Ascending aorta (tissue), 2 donors: ENCODE results near the gene PBX4. TPM values are rescaled to one million over a fixed set of nuclear protein-coding genes. Genes with fewer than 3 reads are reported as not detected.
A peak's percentile ranks its signal among the peaks of the same experiment; 100 is the strongest.
"Not testable (repeated sequence)": the region's sequence is repeated elsewhere in the genome, so short reads cannot be mapped to it uniquely, and the experiment has no call there.

Source experiments
- DNase-seq, 2 donors: peaks; one replicate each; pipeline ENCODE4 v3.0.0-alpha.2; 2019; ENCODE audit warnings: low spot score in 2 of 2
- H3K27ac ChIP-seq, 2 donors: fragments of 200-600 bp; sonication (generic); one replicate each; pipeline ENCODE4 v1.5.1; 2016 to 2017; ENCODE audit warnings: mild to moderate bottlenecking in 1 of 2
- H3K27me3 ChIP-seq: fragments of 200-600 bp; sonication (generic); one replicate; pipeline ENCODE4 v1.5.1; 2017
- H3K36me3 ChIP-seq, 2 donors: fragments of 200-600 bp; sonication (generic); one replicate each; pipeline ENCODE4 v1.5.1; 2016
- H3K4me1 ChIP-seq, 2 donors: fragments of 200-600 bp; sonication (generic); one replicate each; pipeline ENCODE4 v1.5.1; 2016 to 2017; ENCODE audit warnings: mild to moderate bottlenecking in 1 of 2
- H3K4me3 ChIP-seq, 2 donors: fragments of 200-600 bp; sonication (generic); one replicate each; pipeline ENCODE4 v1.5.1; 2016 to 2017; ENCODE audit warnings: mild to moderate bottlenecking in 1 of 2
- H3K9me3 ChIP-seq, 2 donors: fragments of 200-600 bp; sonication (generic); one replicate each; pipeline ENCODE4 v1.5.1; 2016
- CTCF ChIP-seq, 3 experiments: fragments of 200-600 bp in 2 of 3; fragments of 450-650 bp in 1 of 3; sonication (generic) in 2 of 3; IDR thresholded peaks; one replicate each; pipeline ENCODE4 v1.5.1; 2016 to 2019; ENCODE audit warnings: antibody characterized with exemption in 3 of 3, mild to moderate bottlenecking in 1 of 3, moderate library complexity in 1 of 3
- intact Hi-C: fragments of 100-400 bp; cut with DNase I; formaldehyde crosslinking; loops from one replicate; pipeline ENCODE4 v1.15.1; 2023
- total RNA-seq: library from RNA; depleted of rRNA; stranded (reverse); fragments of >200 nt; gene quantifications from one replicate; pipeline ENCODE4 v1.1.0, GENCODE V29; 2016

PBX4 gene
- total RNA-seq: not detected

GRCh38 chr19:19618219-19619051, at the start of gene PBX4:
TSS of gene PBX4 (minus strand) at chr19:19618687. CDS start at chr19:19618629, 58 bp downstream.
- H3K4me1 ChIP-seq: peaks cover 0 to 2% of the 10 kb centered on the region in 2 donors
- TF ChIP-seq CTCF (IDR thresholded peaks at IDR 0.05): no peak
- no peak within 1 kb of the TSS for H3K27ac ChIP-seq
- H3K36me3 ChIP-seq: no peaks in the 10 kb centered on the region
- H3K27me3 ChIP-seq: no peaks in the 10 kb centered on the region
- intact Hi-C loops: no loop called here
- no peaks in the 10 kb centered on the region for H3K9me3 ChIP-seq
- peak within 1 kb of the TSS in 1 of 2 donors; percentile 62 for H3K4me3 ChIP-seq
- peak; percentile 71 to 90 for DNase-seq

GRCh38 chr19:19665420-19665948, 47.0 kb upstream of the PBX4 start:
- peaks cover 9 to 23% of the 10 kb centered on the region in 2 donors for H3K4me1 ChIP-seq
- H3K27me3 ChIP-seq, H3K36me3 ChIP-seq, H3K9me3 ChIP-seq, DNase-seq, H3K4me3 ChIP-seq, H3K27ac ChIP-seq: not testable (repeated sequence)
- intact Hi-C loops: loop anchor here (5.0 to 10.0 kb wide), 5 partner anchors 67 to 759 kb away; partner anchors contain the start of genes GATAD2A, ZNF14 and ZNF506

GRCh38 chr19:19663256-19664120, 45.0 kb upstream of the PBX4 start, which contains the start of gene ATP13A1:
TSS of gene ATP13A1 (minus strand) at chr19:19663676. CDS start at chr19:19663666, 10 bp downstream.
- peak within 1 kb of the TSS; percentile 88 to 93 for H3K27ac ChIP-seq
- intact Hi-C loops: loop anchor here (1.0 to 10.0 kb wide), 5 partner anchors 113 to 761 kb away; partner anchors contain the start of genes GATAD2A, ZNF682 and ZNF93
- peaks cover 6 to 17% of the 10 kb centered on the region in 2 donors for H3K4me1 ChIP-seq
- TF ChIP-seq CTCF (IDR thresholded peaks at IDR 0.05): no peak
- peak within 1 kb of the TSS; percentile 80 to 92 for H3K4me3 ChIP-seq
- peaks cover 11 to 16% of the 10 kb centered on the region in 2 donors for H3K36me3 ChIP-seq
- DNase-seq: peak; percentile 87 to 99
- no peaks in the 10 kb centered on the region for H3K9me3 ChIP-seq
- H3K27me3 ChIP-seq: no peaks in the 10 kb centered on the region

- peaks cover 6 to 13% of the 10 kb centered on the region in 2 donors for H3K4me1 ChIP-seq
- peaks cover 16 to 22% of the 10 kb centered on the region in 2 donors for H3K36me3 ChIP-seq
- intact Hi-C loops: loop anchor here (1.0 to 10.0 kb wide), 5 partner anchors 113 to 762 kb away; partner anchors contain the start of genes GATAD2A, ZNF682 and ZNF93
- H3K27ac ChIP-seq: peak overlapping the region; percentile 88 to 93
- DNase-seq: no peak
- H3K27me3 ChIP-seq: no peaks in the 10 kb centered on the region
- H3K4me3 ChIP-seq: peak overlapping the region; percentile 80 to 92
- TF ChIP-seq CTCF (IDR thresholded peaks at IDR 0.05): no peak
- no peaks in the 10 kb centered on the region for H3K9me3 ChIP-seq
Measured at GRCh38 chr19:19662871-19663255, 44.4 kb upstream of the PBX4 start.

GRCh38 chr19:19662344-19662743, 43.9 kb upstream of the PBX4 start:
- TF ChIP-seq CTCF (IDR thresholded peaks at IDR 0.05): no peak
- Histone ChIP-seq H3K27me3 (no peaks in the 10 kb centered on the region), H3K4me1 (peaks cover 6 to 13% of the 10 kb centered on the region in 2 donors), H3K4me3 (peak overlapping the region; percentile 80 to 92), H3K27ac (no peak overlapping the region), H3K36me3 (peaks cover 20 to 27% of the 10 kb centered on the region in 2 donors), H3K9me3 (no peaks in the 10 kb centered on the region)
- intact Hi-C loops: loop anchor here (5.0 to 10.0 kb wide), 4 partner anchors 240 to 762 kb away; partner anchors contain the start of genes GATAD2A, ZNF682 and ZNF93
- no peak for DNase-seq
